ENCODE data around the gene CDKN2D.

The CDKN2D gene

DNA sequence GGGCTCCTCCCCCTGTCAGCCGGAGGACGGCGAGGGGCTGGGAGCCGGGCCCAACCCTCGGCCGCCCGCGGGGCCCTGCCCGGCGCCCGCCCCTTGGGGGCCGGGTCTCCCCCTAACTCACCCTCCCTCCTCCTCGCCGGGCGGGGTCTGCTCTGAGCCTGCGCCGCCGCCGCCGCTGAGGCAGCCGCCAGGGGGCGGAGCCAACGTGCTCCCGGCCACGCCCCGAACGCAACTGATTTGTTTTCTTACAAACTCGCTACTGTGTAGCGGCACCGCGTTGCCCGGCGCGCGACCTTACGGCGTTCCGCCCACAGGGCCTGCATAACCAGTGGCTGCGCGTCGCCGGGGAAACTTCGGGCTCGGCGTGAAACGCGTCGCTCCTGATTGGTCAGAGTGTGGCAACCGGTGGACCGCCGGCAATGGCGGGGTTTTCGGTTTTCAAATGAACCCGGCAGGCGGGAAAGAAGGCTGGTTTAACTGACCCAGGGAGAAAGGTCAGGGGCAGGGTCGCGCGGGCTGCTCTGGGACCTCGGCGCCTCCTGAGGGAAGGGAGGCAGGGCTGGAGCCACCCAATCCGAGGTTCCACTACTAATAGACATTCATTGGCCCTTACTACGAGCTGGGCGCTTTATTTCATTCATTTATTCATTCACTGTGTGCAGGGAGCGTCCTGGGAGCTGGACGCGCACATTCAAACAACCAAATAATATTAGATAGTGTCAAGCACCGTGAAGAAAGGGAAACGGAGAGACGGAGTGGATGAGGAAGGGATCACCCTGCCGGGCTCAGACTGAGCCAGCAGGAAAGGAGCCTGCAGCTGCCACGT, at the start of gene CDKN2D:
Gene CDKN2D (minus strand): TSS at position 154 of the 826 bp plus-strand sequence. CDS start 326 bp downstream, outside the sequence.
- DNase-seq (ENCODE audit: extremely low spot score, insufficient read length, low read depth) (peak; percentile 87), FAIRE-seq (peak; percentile 97)

GRCh38 chr19:10617409-10618121, 48.8 kb upstream of the CDKN2D start:
- no peak for FAIRE-seq
- no peak for DNase-seq (ENCODE audit: extremely low spot score, insufficient read length, low read depth)

DNA sequence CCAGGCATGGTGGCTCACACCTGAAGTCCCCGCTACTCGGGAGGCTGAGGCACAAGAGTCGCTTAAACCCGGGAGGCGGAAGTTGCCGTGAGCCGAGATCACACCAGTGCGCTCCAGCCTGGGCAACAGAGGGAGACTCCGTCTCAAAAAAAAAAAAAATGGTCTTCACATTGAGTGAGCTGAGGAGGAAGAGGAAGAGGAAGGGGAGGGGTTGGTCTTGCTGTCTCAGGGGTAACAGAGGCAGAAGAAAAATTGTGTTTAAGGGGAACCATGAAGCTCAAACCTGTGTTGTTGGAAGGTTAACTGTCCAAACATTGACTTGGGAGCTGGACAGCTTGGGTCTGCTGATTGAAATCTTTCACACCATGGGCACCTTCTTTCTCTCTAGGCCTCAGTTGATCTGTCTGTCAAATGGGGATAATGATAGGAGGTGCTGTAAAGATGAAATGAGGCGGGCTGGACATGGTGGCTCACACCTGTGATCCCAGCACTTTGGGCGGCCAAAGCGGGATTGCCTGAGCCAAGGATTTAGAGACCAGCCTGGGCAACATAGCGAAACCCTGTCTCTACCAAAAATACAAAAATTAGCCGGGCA, 46.7 kb upstream of the CDKN2D start:
- FAIRE-seq (no peak), DNase-seq (ENCODE audit: extremely low spot score, insufficient read length, low read depth) (no peak)

- FAIRE-seq: no peak
- DNase-seq (ENCODE audit: extremely low spot score, insufficient read length, low read depth): no peak
Measured at GRCh38 chr19:10612499-10613119, 43.8 kb upstream of the CDKN2D start.

- DNase-seq (ENCODE audit: extremely low spot score, insufficient read length, low read depth) (no peak), FAIRE-seq (no peak)
Measured at GRCh38 chr19:10611907-10612306, 43.1 kb upstream of the CDKN2D start.

DNA sequence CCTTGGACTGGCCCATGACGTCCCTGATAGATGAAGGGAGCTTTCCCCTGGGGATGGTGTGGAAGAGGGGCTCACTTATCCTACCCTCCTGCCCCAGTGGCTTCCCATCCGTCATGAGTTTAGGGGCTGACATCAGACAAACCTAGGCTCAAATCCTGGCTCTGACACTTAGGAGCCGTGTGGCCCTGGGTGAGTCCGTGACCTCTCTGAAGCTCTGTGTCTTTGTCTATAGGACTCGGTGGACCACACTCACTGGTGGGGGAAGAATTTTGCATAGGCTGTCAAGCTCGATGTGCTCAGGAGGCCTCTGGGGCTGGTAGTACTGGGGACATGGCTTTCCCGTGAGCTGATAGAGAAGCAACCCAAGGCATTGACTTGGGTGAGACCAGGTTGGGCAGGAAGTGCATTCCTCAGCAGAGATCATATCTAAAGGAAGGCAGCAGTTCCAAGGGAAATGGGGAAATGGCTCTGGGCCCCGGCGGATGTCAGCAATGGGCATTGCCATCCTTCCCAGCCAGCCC, 35.7 kb upstream of the CDKN2D start:
- DNase-seq (ENCODE audit: extremely low spot score, insufficient read length, low read depth): no peak
- no peak for FAIRE-seq

- peak; percentile 90 for FAIRE-seq
- no peak for DNase-seq (ENCODE audit: extremely low spot score, insufficient read length, low read depth)
Measured at GRCh38 chr19:10603873-10604459, 35.2 kb upstream of the CDKN2D start.

DNA sequence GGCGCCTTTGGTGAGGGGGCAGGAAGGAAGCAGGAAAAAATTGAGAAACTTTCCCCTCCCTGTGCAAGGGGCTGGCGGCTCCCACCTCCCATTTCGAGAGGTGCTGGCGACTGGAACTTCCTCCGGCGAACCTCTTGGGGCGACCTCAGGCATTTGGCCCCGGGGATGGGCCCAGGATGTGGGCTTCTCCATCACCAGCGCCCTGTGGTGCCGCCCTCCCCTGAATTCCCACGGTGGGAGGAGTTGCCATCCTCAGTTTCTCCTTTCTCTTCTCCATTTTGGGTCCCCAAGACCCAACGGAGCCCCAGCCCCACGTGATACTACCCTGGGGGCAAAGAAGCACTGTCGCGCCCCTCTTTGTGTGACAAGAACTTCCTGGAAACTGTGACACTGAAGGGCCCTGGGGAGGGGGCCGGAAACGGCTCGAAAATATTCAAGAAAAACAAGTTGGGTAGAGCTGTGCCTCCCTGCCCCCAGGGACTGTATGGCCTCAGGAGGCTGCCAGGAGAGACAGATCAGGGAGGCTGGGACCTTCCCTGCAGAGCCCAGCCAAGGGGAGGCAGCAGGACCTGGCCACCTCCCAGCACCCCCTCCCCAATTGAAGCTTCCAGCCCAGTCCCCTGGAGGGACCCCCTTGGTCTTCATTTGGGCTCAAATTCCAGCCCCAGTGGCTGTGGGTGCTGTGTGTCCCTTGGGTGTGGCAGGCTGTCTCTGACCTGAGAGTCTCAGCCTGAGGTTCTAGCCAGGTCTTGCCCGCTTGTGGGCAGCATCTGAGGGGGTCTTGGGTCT, 34.5 kb upstream of the CDKN2D start:
- FAIRE-seq: peak; percentile 83
- no peak for DNase-seq (ENCODE audit: extremely low spot score, insufficient read length, low read depth)

DNA sequence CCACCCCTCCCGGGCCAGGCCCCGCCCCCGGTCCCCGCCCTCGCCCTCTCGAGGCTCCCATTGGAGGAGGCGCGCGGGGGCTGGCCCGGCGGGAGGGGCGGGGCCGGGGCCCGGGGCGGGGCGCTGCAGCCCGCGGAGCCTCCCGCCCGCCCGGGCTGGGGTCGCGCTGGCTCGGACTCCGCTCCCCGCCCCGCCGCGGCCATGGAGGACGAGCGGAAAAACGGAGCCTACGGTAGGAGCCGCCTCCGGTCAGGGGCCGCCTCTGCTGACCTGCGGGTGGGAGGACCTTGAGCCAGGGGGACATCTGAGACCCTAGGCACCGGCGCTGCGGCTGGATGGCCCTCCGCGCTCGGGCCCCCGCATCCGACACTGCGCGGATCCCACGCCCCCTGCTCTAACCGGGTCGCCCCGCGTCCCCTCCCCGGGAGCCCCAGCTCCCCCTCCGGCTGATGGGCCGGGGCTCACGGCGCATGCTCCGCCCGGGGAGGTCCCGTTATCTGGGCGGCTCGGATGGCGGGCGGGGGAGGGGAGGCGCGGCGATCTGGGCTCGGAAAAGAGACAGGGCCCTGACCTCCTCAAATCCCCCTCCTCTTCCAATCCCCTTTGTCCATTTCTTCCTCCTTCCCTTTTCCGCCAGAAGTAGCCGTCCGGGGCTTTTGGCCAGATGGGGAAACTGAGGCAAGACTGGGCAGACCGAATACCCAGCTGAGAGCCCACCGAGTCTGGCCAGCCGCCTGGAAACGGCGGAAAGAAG, 33.7 kb upstream of the CDKN2D start:
- DNase-seq (ENCODE audit: extremely low spot score, insufficient read length, low read depth) (peak; percentile 93), FAIRE-seq (peak; percentile 42)

DNA sequence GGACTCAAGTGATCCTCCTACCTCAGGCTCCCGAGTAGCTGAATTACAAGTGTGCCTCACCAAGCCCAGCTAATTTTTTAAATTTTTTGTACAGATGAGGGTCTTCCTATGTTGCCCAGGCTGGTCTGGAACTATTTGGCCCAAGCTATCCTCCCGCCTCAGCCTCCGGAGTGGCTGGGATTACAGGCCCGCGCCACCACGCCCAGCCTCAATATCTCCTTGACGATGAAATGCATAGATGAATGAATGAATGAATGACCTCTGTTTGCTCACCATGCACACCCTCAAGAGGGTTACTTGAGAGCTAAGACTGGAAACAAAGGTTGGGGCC, 33.2 kb upstream of the CDKN2D start:
- FAIRE-seq: peak; percentile 75
- no peak for DNase-seq (ENCODE audit: extremely low spot score, insufficient read length, low read depth)

- FAIRE-seq (no peak), DNase-seq (ENCODE audit: extremely low spot score, insufficient read length, low read depth) (no peak)
Measured at GRCh38 chr19:10600149-10600548, 31.4 kb upstream of the CDKN2D start.

GRCh38 chr19:10593820-10594637, 25.2 kb upstream of the CDKN2D start:
- DNase-seq (ENCODE audit: extremely low spot score, insufficient read length, low read depth): no peak

GRCh38 chr19:10593148-10593547, 24.4 kb upstream of the CDKN2D start:
- DNase-seq (ENCODE audit: extremely low spot score, insufficient read length, low read depth): no peak
- FAIRE-seq: no peak

More at GRCh38 chr19:10593820-10594637, 25.2 kb upstream of the CDKN2D start:
- peak; percentile 78 for FAIRE-seq

DNA sequence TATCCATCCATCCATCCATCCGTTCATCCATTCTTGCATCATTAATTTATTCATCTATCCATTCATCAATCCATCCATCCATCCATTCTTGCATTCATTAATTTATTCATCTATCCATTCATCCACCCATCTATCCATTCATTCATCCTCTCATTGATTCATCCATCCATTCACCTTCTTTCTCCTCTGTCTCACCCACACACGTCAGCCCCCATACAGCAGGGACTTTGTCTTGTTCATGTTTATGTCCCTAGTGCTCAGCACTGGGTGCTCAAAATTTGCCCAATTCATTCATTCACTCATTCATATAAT, 19.0 kb upstream of the CDKN2D start:
- DNase-seq (ENCODE audit: extremely low spot score, insufficient read length, low read depth) (no peak), FAIRE-seq (no peak)

- DNase-seq (ENCODE audit: extremely low spot score, insufficient read length, low read depth) (no peak), FAIRE-seq (no peak)
Measured at GRCh38 chr19:10587022-10587838, 18.5 kb upstream of the CDKN2D start, which contains the start of gene AP1M2. AP1M2 (minus strand) TSS chr19:10587312; CDS start chr19:10587231, 81 bp downstream.

DNA sequence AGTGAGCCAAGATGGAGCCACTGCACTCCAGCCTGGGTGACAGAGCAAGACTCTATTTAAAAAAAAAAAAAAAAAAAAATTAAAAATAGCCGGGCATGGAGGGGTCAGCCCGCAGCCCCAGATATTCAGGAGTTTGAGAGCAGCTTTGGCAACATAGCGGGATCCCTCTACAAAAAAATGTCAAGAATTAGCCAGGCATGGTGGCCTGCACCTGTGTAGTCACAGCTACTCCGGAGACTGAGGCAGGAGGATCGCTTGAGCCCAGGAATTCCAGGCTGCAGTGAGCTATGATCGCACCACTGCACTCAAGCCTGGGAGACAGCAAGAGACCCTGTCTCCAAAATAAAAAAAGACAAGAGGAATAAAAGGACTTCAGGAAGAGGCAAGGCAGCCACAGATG, 17.6 kb upstream of the CDKN2D start:
- DNase-seq (ENCODE audit: extremely low spot score, insufficient read length, low read depth): no peak
- FAIRE-seq: no peak
